IMR-90 (cell line): ENCODE measurements around the gene KRT35. TPM values are rescaled to one million over a fixed set of nuclear protein-coding genes. Genes with fewer than 3 reads are reported as not detected.

Source experiments
- ATAC-seq: fragments of 200-7000 bp; cut with Tn5 transposase; 2 replicates; pipeline ENCODE4 v1.9.1; 2020; ENCODE audit warnings: low read depth, mild to moderate bottlenecking, moderate library complexity
- BruUV-seq: library from RNA; stranded (reverse); fragments of 400-500 nt; replicated peaks from 2 replicates; lab custom pipeline; 2021; lab: Mats Ljungman, UMichigan
- CTCF ChIA-PET: fragments of 300-600 bp; formaldehyde crosslinking; extraction: SDS; loops from one replicate; lab custom pipeline; 2021; ENCODE audit warnings: antibody characterized with exemption; lab: Yijun Ruan, JAX
- POLR2A ChIA-PET: fragments of 300-600 bp; sonication (Branson Sonifier 250); formaldehyde crosslinking; loops from one replicate; lab custom pipeline; 2022; ENCODE audit warnings: antibody characterized with exemption; ENCODE audit not compliant: unreplicated experiment; lab: Charles Lee
- DNase-seq: peaks from one replicate; pipeline ENCODE4 v3.0.0; 2013
- H2AFZ ChIP-seq: replicated peaks from 2 replicates; pipeline ENCODE3; 2013; ENCODE audit warnings: low read length, mild to moderate bottlenecking; ENCODE audit not compliant: poor library complexity
- H2AK5ac ChIP-seq: 2 replicates; pipeline ENCODE4 v1.6.1; 2013; ENCODE audit warnings: low read depth, low read length, inconsistent platforms
- H2AK9ac ChIP-seq: replicated peaks from 2 replicates; pipeline ENCODE3; 2013; ENCODE audit warnings: mild to moderate bottlenecking, low read depth, low read length, moderate library complexity; ENCODE audit not compliant: poor library complexity
- H2BK120ac ChIP-seq: 2 replicates; pipeline ENCODE4 v1.6.1; 2013; ENCODE audit warnings: low read depth, low read length, inconsistent platforms
- H2BK15ac ChIP-seq: 3 replicates; pipeline ENCODE4 v1.6.1; 2013; ENCODE audit warnings: low read depth, low read length, inconsistent platforms
- H2BK20ac ChIP-seq: 2 replicates; pipeline ENCODE4 v1.6.1; 2013; ENCODE audit warnings: low read depth, mild to moderate bottlenecking, inconsistent platforms, low read length, moderate library complexity
- H2BK5ac ChIP-seq: 2 replicates; pipeline ENCODE4 v1.6.1; 2013; ENCODE audit warnings: mild to moderate bottlenecking, low read depth, low read length, inconsistent platforms; ENCODE audit not compliant: poor library complexity, severe bottlenecking
- H3K14ac ChIP-seq: replicated peaks from 2 replicates; pipeline ENCODE4 v1.6.1; 2013; ENCODE audit warnings: low read depth, low read length, inconsistent platforms
- H3K18ac ChIP-seq: 2 replicates; pipeline ENCODE4 v1.6.1; 2013; ENCODE audit warnings: low read depth, low read length, control low read depth
- H3K23ac ChIP-seq: 2 replicates; pipeline ENCODE4 v1.6.1; 2013; ENCODE audit warnings: low read depth, low read length, inconsistent platforms
- H3K27ac ChIP-seq: 2 replicates; pipeline ENCODE4 v1.5.1; 2013; ENCODE audit warnings: mild to moderate bottlenecking, control low read depth, low read length; ENCODE audit not compliant: insufficient read depth
- H3K27me3 ChIP-seq: 2 replicates; pipeline ENCODE4 v1.6.1; 2013; ENCODE audit warnings: low read length; ENCODE audit not compliant: control insufficient read depth, insufficient read depth
- H3K36me3 ChIP-seq: 2 replicates; pipeline ENCODE4 v1.6.1; 2013; ENCODE audit warnings: low read length, mixed read lengths; ENCODE audit not compliant: control insufficient read depth, insufficient read depth
- H3K4ac ChIP-seq: 2 replicates; pipeline ENCODE4 v1.6.1; 2013; ENCODE audit warnings: low read depth, low read length, inconsistent platforms
- H3K4me1 ChIP-seq: 2 replicates; pipeline ENCODE4 v1.6.1; 2013; ENCODE audit warnings: low read length, mixed read lengths; ENCODE audit not compliant: control insufficient read depth, insufficient read depth
- H3K4me2 ChIP-seq: 2 replicates; pipeline ENCODE4 v1.6.1; 2013; ENCODE audit warnings: low read depth, mild to moderate bottlenecking, control low read depth, low read length, moderate library complexity
- H3K4me3 ChIP-seq: 2 replicates; pipeline ENCODE4 v1.5.1; 2013; ENCODE audit warnings: low read depth, mild to moderate bottlenecking, control low read depth, low read length, moderate library complexity; ENCODE audit not compliant: insufficient read depth
- H3K56ac ChIP-seq: 2 replicates; pipeline ENCODE4 v1.6.1; 2013; ENCODE audit warnings: low read length, inconsistent platforms; ENCODE audit not compliant: insufficient read depth; ENCODE audit errors: extremely low read depth
- H3K79me1 ChIP-seq, 2 experiments: 2 replicates each; pipeline ENCODE4 v1.6.1; 2013; ENCODE audit warnings: low read length in 2 of 2, inconsistent platforms in 1 of 2, low read depth in 1 of 2
- H3K9ac ChIP-seq: 2 replicates; pipeline ENCODE4 v1.6.1; 2013; ENCODE audit warnings: low read depth, low read length, control low read depth
- H3K9me1 ChIP-seq: 2 replicates; pipeline ENCODE4 v1.6.1; 2013; ENCODE audit warnings: low read length, inconsistent platforms; ENCODE audit not compliant: insufficient read depth
- H3K9me3 ChIP-seq: 2 replicates; pipeline ENCODE4 v1.6.1; 2013; ENCODE audit warnings: low read length; ENCODE audit not compliant: control insufficient read depth, insufficient read depth
- H4K20me1 ChIP-seq: 2 replicates; pipeline ENCODE4 v1.6.1; 2013; ENCODE audit warnings: low read length, inconsistent platforms; ENCODE audit not compliant: insufficient read depth
- H4K5ac ChIP-seq: 2 replicates; pipeline ENCODE4 v1.6.1; 2013; ENCODE audit warnings: mild to moderate bottlenecking, low read depth, low read length, control low read depth
- H4K8ac ChIP-seq, 2 experiments: 2 replicates each; pipeline ENCODE4 v1.6.1; 2013; ENCODE audit warnings: low read depth in 2 of 2, low read length in 2 of 2, control low read depth in 1 of 2, inconsistent platforms in 1 of 2
- H4K91ac ChIP-seq: 2 replicates; pipeline ENCODE4 v1.6.1; 2013; ENCODE audit warnings: low read depth, low read length, inconsistent platforms; ENCODE audit not compliant: insufficient read depth
- BHLHE40 ChIP-seq: fragments of 150-350 bp; IDR thresholded peaks from 2 replicates; pipeline ENCODE4 v1.6.1; 2016; ENCODE audit warnings: mild to moderate bottlenecking, low read depth, low read length
- CEBPB ChIP-seq: IDR thresholded peaks from 2 replicates; pipeline ENCODE4 v1.6.1; 2012; ENCODE audit warnings: low read depth, low read length, improper control_type of control experiment
- CHD1 ChIP-seq: IDR thresholded peaks from 2 replicates; pipeline ENCODE4 v1.6.1; 2012; ENCODE audit warnings: low read depth, low read length, improper control_type of control experiment
- FOS ChIP-seq: fragments of 150-350 bp; IDR thresholded peaks from 2 replicates; pipeline ENCODE4 v1.6.1; 2016; ENCODE audit warnings: low read depth, low read length
- MAFK ChIP-seq: IDR thresholded peaks from 2 replicates; pipeline ENCODE4 v1.6.1; 2012; ENCODE audit warnings: low read depth, low read length, improper control_type of control experiment
- MAZ ChIP-seq: IDR thresholded peaks from 2 replicates; pipeline ENCODE4 v1.6.1; 2012; ENCODE audit warnings: low read depth, mild to moderate bottlenecking, low read length, improper control_type of control experiment, moderate library complexity, borderline replicate concordance
- MXI1 ChIP-seq: IDR thresholded peaks from 2 replicates; pipeline ENCODE4 v1.6.1; 2012; ENCODE audit warnings: low read depth, mild to moderate bottlenecking, low read length, moderate library complexity, borderline replicate concordance
- NFE2L2 ChIP-seq: fragments of 150-350 bp; IDR thresholded peaks from 2 replicates; pipeline ENCODE4 v1.6.1; 2016; ENCODE audit warnings: low read depth, mild to moderate bottlenecking, low read length
- POLR2A ChIP-seq: IDR thresholded peaks from 2 replicates; pipeline ENCODE4 v1.6.1; 2012; ENCODE audit warnings: mild to moderate bottlenecking, low read depth, low read length
- RAD21 ChIP-seq: IDR thresholded peaks from 2 replicates; pipeline ENCODE4 v1.6.1; 2012; ENCODE audit warnings: low read length, improper control_type of control experiment
- RCOR1 ChIP-seq: IDR thresholded peaks from 2 replicates; pipeline ENCODE4 v1.6.1; 2012; ENCODE audit warnings: mild to moderate bottlenecking, low read length, improper control_type of control experiment; ENCODE audit not compliant: insufficient replicate concordance
- RFX5 ChIP-seq: IDR thresholded peaks from 2 replicates; pipeline ENCODE4 v1.8.0; 2012; ENCODE audit warnings: low read depth, mild to moderate bottlenecking, low read length, moderate library complexity
- SMC3 ChIP-seq: fragments of 150-350 bp; IDR thresholded peaks from 2 replicates; pipeline ENCODE4 v1.6.1; 2016; ENCODE audit warnings: low read depth, mild to moderate bottlenecking, antibody characterized with exemption, low read length, moderate library complexity
- WGBS, 2 experiments: methylation state at CpG; one replicate each; pipeline versions ENCODE4 v1.1.5 to v1.1.7; 2013; ENCODE audit warnings: missing lambda C conversion rate in 2 of 2; ENCODE audit not compliant: insufficient read length in 1 of 2; ENCODE audit errors: extremely low coverage in 2 of 2; 5-methylcytosine and 5-hydroxymethylcytosine counted together
- dilution Hi-C: fragments of 300-500 bp; cut with HindIII; formaldehyde crosslinking; loops from one replicate; pipeline ENCODE4 v1.14.3; 2018; ENCODE audit warnings: low sequenced_read_pairs; ENCODE audit not compliant: unreplicated experiment
- in situ Hi-C: fragments of 300-500 bp; cut with MboI; formaldehyde crosslinking; loops from 3 replicates; pipeline ENCODE4 v1.14.3; 2019; ENCODE audit warnings: low sequenced_read_pairs, inconsistent platforms, mixed read lengths
- intact Hi-C: fragments of 100-400 bp; cut with micrococcal nuclease; formaldehyde crosslinking; loops from 2 replicates; pipeline ENCODE4 v1.10.0; 2022
- polyA plus RNA-seq, 3 experiments: library from polyadenylated mRNA; depleted of rRNA; stranded (reverse); fragments of >200 nt; gene quantifications; 2 replicates each; pipeline ENCODE4 v1.2.3, GENCODE V29; 2012; ENCODE audit warnings: low replicate concordance in 1 of 3
- total RNA-seq: library from RNA; depleted of rRNA; stranded (reverse); fragments of >200 nt; gene quantifications from 2 replicates; pipeline ENCODE4 v1.2.3, GENCODE V29; 2012
- TF ChIP-seq, protein P1 (sequence below): fragments of 150-350 bp; IDR thresholded peaks from 2 replicates; pipeline ENCODE4 v1.6.1; 2017; ENCODE audit warnings: mild to moderate bottlenecking, antibody characterized with exemption, low read length, low read depth
- TF ChIP-seq, protein P2 (sequence below): conservative IDR thresholded peaks from 2 replicates; pipeline ENCODE4 v1.5.1; 2012; ENCODE audit warnings: mild to moderate bottlenecking, low read depth, low read length, improper control_type of control experiment
- TF ChIP-seq, protein P3 (sequence below): fragments of 150-350 bp; IDR thresholded peaks from 2 replicates; pipeline ENCODE4 v1.6.1; 2016; ENCODE audit warnings: low read depth, mild to moderate bottlenecking, low read length, moderate library complexity, borderline replicate concordance

The KRT35 gene
- total and polyA plus RNA-seq, 2 of the 4 experiments (the other 2 are of a cell fraction) = not detected

GRCh38 chr17:41480136-41480535 is 815 bp downstream of the KRT35 start:
- no CpG with 5 or more reads among the region's 2 CpGs for WGBS, 2 experiments
- ChIA-PET POLR2A (no interaction called here), CTCF (no interaction called here)
- no peak overlapping the region for H2BK15ac ChIP-seq
- in situ Hi-C loops = no loop called here
- no peaks in the 10 kb centered on the region for H4K20me1 ChIP-seq
- no peaks in the 10 kb centered on the region for H3K9me1 ChIP-seq
- no peaks in the 10 kb centered on the region for H3K79me1 ChIP-seq
- dilution Hi-C loops = no loop called here
- H3K27ac ChIP-seq = no peak overlapping the region
- H3K23ac ChIP-seq = no peak overlapping the region
- H3K4me3 ChIP-seq = no peak overlapping the region
- H4K5ac ChIP-seq = no peak overlapping the region
- no peaks in the 10 kb centered on the region for H3K4me1 ChIP-seq
- no peaks in the 10 kb centered on the region for H3K9me3 ChIP-seq
- no peak overlapping the region for H3K4ac ChIP-seq
- no peak overlapping the region for H2AK5ac ChIP-seq
- BruUV-seq = no TSS peak
- H3K9ac ChIP-seq = no peak overlapping the region
- no peaks in the 10 kb centered on the region for H3K36me3 ChIP-seq
- H4K8ac ChIP-seq = no peak overlapping the region
- no peak for ATAC-seq
- no peak overlapping the region for H3K4me2 ChIP-seq
- no peak overlapping the region for H2AK9ac ChIP-seq
- H3K18ac ChIP-seq = no peak overlapping the region
- DNase-seq = no peak
- no peak overlapping the region for H2BK120ac ChIP-seq
- intact Hi-C loops = no loop called here
- TF ChIP-seq RFX5 (no peak), BHLHE40 (no peak), MAFK (no peak), CHD1 (no peak), NFE2L2 (no peak), MAZ (no peak), CEBPB (no peak), SMC3 (no peak), RAD21 (no peak), POLR2A (no peak), FOS (no peak), MXI1 (no peak), RCOR1 (no peak)
- TF ChIP-seq, protein P1, sequence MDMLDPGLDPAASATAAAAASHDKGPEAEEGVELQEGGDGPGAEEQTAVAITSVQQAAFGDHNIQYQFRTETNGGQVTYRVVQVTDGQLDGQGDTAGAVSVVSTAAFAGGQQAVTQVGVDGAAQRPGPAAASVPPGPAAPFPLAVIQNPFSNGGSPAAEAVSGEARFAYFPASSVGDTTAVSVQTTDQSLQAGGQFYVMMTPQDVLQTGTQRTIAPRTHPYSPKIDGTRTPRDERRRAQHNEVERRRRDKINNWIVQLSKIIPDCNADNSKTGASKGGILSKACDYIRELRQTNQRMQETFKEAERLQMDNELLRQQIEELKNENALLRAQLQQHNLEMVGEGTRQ = no peak
- TF ChIP-seq, protein P2, sequence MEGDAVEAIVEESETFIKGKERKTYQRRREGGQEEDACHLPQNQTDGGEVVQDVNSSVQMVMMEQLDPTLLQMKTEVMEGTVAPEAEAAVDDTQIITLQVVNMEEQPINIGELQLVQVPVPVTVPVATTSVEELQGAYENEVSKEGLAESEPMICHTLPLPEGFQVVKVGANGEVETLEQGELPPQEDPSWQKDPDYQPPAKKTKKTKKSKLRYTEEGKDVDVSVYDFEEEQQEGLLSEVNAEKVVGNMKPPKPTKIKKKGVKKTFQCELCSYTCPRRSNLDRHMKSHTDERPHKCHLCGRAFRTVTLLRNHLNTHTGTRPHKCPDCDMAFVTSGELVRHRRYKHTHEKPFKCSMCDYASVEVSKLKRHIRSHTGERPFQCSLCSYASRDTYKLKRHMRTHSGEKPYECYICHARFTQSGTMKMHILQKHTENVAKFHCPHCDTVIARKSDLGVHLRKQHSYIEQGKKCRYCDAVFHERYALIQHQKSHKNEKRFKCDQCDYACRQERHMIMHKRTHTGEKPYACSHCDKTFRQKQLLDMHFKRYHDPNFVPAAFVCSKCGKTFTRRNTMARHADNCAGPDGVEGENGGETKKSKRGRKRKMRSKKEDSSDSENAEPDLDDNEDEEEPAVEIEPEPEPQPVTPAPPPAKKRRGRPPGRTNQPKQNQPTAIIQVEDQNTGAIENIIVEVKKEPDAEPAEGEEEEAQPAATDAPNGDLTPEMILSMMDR = no peak
- TF ChIP-seq, protein P3, sequence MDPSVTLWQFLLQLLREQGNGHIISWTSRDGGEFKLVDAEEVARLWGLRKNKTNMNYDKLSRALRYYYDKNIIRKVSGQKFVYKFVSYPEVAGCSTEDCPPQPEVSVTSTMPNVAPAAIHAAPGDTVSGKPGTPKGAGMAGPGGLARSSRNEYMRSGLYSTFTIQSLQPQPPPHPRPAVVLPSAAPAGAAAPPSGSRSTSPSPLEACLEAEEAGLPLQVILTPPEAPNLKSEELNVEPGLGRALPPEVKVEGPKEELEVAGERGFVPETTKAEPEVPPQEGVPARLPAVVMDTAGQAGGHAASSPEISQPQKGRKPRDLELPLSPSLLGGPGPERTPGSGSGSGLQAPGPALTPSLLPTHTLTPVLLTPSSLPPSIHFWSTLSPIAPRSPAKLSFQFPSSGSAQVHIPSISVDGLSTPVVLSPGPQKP = no peak
- no peak overlapping the region for H2BK20ac ChIP-seq
- no peak overlapping the region for H4K91ac ChIP-seq
- no peak overlapping the region for H3K14ac ChIP-seq
- H2AFZ ChIP-seq = no peak overlapping the region
- H3K27me3 ChIP-seq = peaks cover 12% of the 10 kb centered on the region
- H3K56ac ChIP-seq = no peak overlapping the region
- no peak overlapping the region for H2BK5ac ChIP-seq
